Measurements from ENCODE around the gene ATG5.
"Not testable (repeated sequence)": the region's sequence is repeated elsewhere in the genome, so short reads cannot be mapped to it uniquely, and the experiment has no call there.

The ATG5 gene

GRCh38 chr6:106156413-106156812 lies 169.1 kb downstream of the ATG5 start:
- no peak for DNase-seq (ENCODE audit: low read depth, low spot score)

GRCh38 chr6:106155219-106155830 lies 170.2 kb downstream of the ATG5 start:
- DNase-seq (ENCODE audit: low read depth, low spot score) = no peak

GRCh38 chr6:106154326-106154725 lies 171.2 kb downstream of the ATG5 start:
- no peak for DNase-seq (ENCODE audit: low read depth, low spot score)

GRCh38 chr6:106152952-106153351 lies 172.6 kb downstream of the ATG5 start:
- no peak for DNase-seq (ENCODE audit: low read depth, low spot score)

- DNase-seq (ENCODE audit: low read depth, low spot score) = not testable (repeated sequence)
Measured at GRCh38 chr6:106152476-106152875, 173.1 kb downstream of the ATG5 start.

DNA sequence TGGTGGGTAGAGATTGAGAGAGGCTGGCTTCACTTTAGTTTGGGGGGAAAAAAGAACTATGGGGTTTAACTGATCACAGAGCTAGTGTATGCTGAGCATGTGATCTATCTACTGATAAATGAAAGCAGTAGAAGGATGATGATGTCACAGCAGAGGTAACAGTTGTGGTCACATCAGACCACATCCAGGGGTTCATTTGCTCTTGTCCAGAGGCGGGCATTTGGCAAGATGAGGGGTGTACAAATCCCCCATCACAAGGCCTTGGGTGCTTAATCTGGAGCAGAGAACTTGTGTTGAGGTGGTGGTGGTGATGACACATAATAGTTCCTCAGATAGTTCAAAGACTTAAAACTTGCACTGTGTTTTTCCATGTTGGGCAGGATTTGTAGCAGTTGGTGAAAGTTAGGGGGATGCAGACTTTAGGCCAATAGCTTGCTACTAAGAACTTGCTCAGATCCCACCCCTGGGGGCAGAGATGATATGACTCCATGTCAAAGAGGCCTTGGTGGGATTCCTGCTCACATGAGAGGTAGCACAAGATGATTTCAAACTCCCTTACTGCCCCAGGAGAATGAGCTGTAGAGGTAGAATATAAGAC lies 176.0 kb downstream of the ATG5 start:
- DNase-seq (ENCODE audit: low read depth, low spot score) = no peak

DNA sequence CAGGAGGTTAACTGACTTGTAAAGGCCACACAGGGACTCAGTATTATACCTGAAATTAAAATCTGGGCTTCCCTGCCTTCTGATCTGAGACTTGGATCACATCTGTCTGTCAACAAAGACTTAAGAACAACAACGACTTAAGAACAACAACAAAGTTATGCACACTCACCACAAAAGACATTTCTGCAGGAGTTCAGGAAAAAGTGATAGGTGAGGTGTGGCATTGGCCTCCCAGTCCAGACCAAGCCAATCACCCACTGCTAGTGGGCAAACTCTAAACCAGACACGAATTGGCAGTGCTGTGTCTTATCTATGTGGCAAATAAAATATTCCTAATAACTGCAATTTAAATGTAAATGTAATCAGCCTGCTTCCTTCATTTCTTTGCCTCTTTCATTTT lies 178.1 kb downstream of the ATG5 start:
- DNase-seq (ENCODE audit: low read depth, low spot score) = no peak

- no peak for DNase-seq (ENCODE audit: low read depth, low spot score)
Measured at GRCh38 chr6:106146852-106147351, 178.7 kb downstream of the ATG5 start.

GRCh38 chr6:106145741-106146227 lies 179.8 kb downstream of the ATG5 start:
- DNase-seq (ENCODE audit: low read depth, low spot score) = no peak

- DNase-seq (ENCODE audit: low read depth, low spot score) = no peak
Measured at GRCh38 chr6:106145144-106145543, 180.4 kb downstream of the ATG5 start.

- DNase-seq (ENCODE audit: low read depth, low spot score) = no peak
Measured at GRCh38 chr6:106143665-106144064, 181.9 kb downstream of the ATG5 start.

DNA sequence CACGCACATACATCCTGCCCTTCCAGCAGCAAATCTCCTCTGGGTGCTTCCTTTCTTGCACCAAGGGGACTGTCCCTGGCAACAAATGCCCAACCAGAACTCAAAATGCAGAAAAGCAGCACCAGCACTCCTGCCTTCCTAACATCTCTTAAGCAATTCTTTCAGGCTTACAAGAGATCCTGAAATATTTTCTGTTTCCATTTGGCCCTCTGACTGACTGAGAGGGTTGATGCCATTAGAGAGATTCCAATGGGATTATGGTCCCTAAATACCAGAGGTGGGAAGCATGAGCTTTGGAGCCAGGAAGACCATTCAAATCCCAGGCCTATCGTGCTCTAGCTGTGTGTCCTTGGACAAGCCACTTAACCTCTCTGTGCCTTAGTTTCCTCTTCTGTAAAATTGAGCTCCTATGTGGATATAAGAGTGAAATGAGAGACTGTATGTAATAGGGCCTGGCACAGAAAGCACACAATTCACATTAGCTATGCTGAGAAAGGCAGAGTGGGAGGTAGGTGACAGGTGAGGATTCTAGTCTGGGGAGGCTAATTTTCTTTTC lies 182.6 kb downstream of the ATG5 start:
- DNase-seq (ENCODE audit: low read depth, low spot score) = no peak

GRCh38 chr6:106141441-106142237 lies 183.9 kb downstream of the ATG5 start:
- DNase-seq (ENCODE audit: low read depth, low spot score) = no peak

GRCh38 chr6:106138151-106138550 lies 187.4 kb downstream of the ATG5 start:
- DNase-seq (ENCODE audit: low read depth, low spot score) = no peak

DNA sequence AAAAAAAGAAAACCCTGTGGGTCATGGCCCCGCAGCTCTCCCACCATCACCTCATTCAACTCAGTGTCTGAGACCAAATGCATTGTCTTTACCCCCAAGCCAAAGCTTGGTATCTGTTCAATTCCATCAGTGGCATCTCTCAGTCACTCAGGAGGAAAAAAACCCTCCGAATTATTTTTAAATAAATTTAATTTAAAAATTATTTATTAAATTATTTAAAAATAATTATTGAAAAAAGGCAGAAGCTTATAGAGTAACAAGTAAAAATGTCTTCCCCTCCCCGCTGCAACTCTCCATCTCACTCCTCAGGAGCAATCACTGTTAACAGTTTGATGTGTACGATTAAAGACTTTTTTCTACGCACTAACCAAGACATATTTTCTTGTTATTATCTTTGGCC lies 188.7 kb downstream of the ATG5 start:
- DNase-seq (ENCODE audit: low read depth, low spot score) = no peak

DNA sequence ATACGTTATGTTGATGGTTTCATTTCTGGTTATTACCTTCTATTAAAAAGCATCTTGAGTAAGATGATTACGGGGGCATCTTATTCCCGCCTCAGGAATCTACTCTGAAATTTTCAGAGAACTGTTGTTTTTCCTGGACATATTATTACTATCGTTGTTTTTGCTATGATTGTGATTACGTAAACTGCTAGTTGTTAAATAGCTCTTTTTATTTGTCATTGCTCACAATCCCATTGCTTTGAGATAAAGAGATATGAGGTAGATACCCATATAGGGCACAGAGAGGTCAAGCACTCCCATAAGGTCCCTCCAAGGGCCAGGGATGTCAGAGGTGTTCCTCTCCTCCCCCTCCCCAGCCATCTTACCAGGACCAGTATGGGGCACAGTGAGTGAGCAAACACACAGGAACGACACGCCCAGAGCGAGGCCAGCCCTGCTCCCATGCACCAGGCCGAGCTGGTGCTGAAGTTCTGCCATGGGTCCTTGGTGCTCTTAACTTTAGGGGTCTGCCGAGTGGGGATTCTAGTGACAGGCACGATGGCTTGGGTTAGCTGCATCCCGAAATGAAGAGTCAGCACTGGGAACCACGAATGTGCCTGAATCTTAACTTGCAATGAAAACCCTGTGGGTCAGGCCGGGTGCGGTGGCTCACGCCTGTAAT lies 189.5 kb downstream of the ATG5 start:
- DNase-seq (ENCODE audit: low read depth, low spot score) = no peak

DNA sequence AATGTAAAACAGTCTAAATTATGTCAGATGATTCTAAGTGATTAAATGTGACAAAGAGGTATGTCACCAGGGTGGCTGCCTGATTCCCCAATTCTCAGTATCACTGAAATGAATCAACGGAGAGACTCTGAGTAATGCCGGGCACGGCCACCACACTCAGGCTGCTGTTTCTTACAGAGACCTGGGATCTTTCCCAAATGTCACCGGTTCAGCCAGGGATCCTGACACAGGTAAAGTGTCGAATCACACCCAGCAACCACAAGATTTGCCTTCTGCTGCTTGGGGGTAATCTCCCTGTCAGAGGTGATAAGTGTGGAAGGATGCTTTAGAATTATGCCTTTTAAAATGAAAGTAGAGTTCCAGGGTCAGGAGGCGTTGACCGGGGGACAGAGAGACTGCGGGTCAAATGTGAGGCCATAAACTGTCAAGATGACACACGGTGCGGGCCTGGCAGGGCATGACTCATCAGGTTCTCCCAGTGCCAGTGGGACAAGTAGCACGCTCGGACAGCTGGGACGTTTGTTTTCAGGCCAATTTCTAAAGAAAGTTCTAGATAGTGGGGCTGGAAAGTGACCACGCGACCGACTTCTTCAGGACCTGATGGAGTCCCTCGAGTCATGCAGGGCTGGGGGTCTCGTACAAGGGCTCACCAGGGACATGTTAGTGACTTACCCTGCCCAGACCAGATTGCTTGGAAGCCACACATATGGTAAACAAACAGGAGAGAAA lies 190.5 kb downstream of the ATG5 start:
- no peak for DNase-seq (ENCODE audit: low read depth, low spot score)
